NCI-H748 treated with DMSO at 0.1 percent for 48 hours (cell line): ENCODE results near the gene EAF1.
"Not testable (repeated sequence)": the region's sequence is repeated elsewhere in the genome, so short reads cannot be mapped to it uniquely, and the experiment has no call there.

ENCODE experiments used
- DNase-seq: peaks from one replicate; lab custom pipeline; 2025; lab: John Stamatoyannopoulos, UW

The EAF1 gene

GRCh38 chr3:15427182-15427880, at the start of gene EAF1, which contains the start of gene METTL6:
TSS of gene EAF1 (plus strand) at chr3:15427598. CDS start at chr3:15427780, 182 bp downstream.
TSS of gene METTL6 (minus strand) at chr3:15427544. CDS start at chr3:15426511, 1,033 bp downstream.
- peak; percentile 34 for DNase-seq

DNA sequence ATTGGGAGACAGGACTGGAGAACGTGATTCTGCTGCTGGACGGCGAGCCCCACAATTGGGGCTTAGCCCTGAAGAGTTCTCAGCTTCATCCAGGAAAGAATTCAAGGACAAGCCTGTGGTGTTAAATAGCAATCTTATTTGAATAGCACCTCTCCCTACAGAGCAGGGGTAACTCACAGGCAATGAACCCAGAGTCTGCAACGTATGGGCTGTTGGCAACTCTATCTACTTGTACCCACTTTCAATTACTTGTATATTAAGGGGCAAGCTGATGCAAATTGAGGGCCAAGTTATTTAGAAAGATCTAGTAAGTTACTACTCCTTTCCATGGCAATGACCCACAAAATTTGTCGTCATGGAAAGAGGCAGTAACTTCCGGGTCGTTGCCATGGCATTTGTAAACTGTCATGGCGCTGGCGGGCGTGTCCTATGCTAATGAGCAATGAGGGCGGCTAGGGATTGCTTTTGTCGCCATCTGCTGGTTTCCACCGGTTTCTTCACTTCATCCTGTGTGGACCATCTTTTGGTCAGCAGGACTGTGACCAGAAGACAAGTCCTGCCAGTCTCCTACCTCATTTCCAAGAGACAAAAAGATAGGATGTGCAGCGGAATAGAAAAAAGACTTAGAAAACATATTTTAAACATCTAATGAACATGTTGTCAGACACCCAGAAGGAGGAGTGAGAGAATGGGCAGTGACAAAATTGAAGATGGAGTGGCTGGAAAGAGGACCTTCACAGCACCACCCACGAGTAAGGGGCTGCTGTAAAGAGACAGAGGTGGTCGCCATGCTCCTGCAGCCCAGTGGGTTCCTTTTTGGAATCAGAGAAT, 49.2 kb upstream of the EAF1 start:
- peak; percentile 61 for DNase-seq

GRCh38 chr3:15380980-15381890, 46.2 kb upstream of the EAF1 start:
- no peak for DNase-seq

DNA sequence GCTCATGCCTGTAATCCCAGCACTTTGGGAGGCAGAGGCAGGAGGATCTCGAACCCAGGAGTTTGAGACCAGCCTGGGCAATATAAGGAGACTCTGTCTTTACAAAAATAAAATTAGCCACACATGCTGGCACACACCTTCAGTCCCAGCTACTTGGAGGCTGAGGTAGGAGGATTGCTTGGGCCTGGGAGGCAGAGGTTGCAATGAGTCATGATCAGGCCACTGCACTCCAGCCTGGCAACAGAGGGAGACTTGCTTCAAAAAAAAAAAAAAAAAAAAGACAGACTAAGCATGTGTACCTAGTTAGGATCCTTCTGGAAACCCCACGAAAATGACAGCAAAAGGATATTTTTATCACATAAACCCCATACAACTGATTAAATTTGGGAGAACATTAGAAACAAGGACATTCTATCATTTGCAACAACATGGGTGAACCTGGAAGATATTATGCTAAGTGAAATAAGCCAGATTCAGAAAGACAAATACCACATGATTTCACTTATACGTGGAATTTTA, 44.9 kb upstream of the EAF1 start:
- DNase-seq: no peak

DNA sequence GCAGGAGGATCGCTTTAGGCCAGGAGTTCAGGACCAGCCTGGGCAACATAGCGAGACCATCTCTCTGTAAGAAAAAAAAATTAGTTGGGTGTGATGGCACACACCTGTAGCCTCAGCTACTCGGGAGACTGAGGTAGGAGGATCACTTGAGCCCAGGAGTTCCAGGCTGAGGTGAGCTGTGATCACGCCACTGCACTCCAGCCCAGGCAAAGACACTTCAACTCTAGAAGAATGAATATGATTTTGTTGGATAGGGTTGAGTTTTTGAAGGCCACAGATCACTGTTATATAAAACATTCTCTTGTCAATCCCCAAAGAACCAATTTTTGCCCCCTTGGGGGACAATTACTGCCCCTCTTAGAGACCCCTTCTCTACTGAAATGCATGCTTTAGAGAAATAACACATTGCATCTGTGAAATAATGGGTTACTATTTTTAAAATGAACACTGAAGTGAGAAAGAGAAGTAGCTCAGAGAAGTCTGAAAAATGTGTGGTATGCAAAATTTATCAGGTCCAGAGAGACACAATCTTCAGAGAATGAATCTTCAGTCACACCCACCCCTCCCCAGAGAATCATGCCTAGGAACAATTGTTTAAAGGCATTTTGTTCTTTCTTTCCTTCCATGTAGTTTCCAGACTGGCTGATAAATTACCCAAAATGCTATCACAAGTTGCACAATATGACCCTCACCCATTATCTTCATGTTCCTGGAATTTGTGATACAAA, 42.7 kb upstream of the EAF1 start:
- no peak for DNase-seq

DNA sequence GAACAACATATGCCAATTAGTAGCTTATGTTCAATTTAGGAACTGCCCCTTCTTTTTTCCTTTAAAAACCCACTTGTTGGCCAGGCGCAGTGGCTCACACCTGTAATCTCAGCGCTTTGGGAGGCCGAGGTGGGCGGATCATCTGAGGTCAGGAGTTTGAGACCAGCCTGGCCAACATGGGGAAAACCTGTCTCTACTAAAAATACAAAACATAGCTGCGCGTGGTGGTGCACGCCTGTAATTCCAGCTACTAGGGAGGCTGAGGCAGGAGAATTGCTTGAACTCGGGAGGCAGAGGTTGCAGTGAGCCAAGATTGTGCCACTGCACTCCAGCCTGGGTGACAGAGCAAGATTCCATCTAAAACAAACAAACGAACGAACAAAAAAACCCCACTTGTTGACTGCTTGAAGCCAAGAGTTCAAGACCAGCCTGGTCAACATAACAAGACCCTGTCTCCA, 42.1 kb upstream of the EAF1 start:
- not testable (repeated sequence) for DNase-seq

DNA sequence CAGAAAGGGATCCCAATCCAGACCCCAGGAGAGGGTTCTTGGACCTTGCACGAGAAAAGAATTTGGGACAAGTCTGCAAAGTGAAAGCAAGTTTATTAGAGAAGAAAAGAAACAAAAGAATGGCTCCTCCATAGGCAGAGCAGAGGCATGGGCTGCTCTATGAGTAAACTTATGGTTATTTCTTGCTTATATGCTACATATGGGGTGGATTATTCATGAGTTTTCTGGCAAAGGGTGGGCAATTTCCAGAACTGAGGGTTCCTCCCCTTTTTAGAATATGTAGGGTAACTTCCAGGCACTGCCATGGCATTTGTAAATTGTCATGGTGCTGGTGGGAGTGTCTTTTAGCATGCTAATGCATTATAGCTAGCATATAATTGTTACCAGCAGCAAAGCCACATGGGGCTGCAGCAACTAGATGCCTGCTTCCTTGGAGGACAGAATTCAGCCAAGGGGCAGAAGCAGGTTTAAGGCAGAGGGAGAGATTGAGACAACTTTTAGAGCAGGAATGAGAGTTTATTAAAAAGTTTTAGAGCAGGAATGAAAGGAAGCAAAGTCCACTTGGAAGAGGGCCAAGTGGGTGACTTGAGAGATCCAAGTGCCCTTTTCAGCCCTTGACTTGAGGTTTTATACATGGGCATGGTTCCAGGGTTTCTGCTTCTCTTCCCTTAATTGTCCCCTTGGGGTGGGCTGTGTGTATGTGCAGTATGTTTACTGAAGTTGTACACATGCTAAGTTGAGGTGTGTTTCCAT, 41.3 kb upstream of the EAF1 start:
- DNase-seq: no peak

DNA sequence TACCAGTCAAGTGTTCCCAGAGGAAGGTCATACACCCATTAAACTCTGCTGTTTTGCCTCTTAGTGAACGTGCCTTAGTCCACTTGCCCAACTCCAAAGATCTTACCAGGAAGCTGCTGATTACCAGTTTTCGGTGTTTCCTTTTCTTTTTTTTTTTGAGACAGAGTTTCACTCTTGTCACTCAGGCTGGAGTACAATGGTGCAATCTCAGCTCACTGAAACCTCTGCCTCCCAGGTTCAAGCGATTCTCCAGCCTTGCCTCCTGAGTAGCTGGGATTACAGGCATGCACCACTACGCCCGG, 40.8 kb upstream of the EAF1 start:
- DNase-seq: not testable (repeated sequence)

GRCh38 chr3:15387171-15387581, 40.2 kb upstream of the EAF1 start:
- no peak for DNase-seq

DNA sequence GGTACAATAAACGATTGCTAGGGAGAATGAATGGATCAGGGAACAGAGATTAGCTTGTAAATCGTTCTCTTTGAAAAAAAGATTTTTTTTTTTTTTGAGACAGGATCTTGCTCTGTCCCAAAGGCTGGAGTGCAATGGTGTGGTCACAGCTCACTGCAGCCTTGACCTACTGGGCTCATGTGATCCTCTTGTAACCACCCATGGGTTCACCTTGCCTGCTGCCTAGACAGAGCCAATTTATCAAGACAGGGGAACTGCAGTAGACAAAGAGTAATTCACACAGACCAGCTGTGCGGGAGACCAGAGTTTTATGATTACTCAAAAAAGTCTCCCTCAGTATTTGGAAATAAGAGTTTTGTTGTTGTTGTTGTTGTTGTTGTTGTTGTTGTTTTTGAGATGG, 39.7 kb upstream of the EAF1 start:
- no peak for DNase-seq

DNA sequence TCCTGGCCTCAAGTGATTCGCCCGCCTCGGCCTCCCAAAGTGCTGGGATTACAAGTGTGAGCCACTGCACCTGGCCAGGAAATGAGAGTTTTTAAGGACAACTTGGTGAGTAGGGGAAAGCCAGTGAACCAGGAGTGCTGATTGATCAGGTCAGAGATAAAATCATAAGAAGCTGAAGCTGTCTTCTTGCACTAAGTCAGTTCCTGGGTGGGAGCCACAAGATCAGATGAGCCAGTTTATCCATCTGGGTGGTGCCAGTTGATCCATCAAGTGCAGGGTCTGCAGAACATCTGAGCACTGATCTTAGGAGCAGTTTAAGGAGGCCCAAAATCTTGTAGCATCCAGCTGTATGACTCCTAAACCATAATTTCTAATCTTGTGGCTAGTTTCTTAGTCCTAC, 39.1 kb upstream of the EAF1 start:
- not testable (repeated sequence) for DNase-seq

DNA sequence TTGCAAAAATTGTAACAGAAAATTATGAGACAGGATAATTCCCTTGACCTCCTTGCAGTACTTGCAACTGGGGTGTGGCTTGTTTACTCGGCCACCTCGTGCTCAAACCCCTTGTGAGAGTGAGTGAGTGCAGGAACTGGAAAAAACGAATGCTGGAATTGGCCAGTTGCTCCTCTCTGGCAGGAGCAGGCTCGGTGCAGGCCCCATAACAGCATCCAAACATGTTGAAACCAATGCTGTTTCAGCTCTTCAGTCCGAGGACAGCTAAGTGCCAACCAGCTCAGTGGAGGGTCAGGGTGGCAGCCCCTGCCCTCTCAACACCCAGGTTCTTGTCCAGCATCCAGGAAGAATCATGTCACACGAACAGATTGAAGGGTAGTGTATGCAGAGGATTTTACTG, 36.9 kb upstream of the EAF1 start:
- no peak for DNase-seq

GRCh38 chr3:15391007-15391406, 36.4 kb upstream of the EAF1 start:
- no peak for DNase-seq

GRCh38 chr3:15393252-15393651, 34.1 kb upstream of the EAF1 start:
- not testable (repeated sequence) for DNase-seq

DNA sequence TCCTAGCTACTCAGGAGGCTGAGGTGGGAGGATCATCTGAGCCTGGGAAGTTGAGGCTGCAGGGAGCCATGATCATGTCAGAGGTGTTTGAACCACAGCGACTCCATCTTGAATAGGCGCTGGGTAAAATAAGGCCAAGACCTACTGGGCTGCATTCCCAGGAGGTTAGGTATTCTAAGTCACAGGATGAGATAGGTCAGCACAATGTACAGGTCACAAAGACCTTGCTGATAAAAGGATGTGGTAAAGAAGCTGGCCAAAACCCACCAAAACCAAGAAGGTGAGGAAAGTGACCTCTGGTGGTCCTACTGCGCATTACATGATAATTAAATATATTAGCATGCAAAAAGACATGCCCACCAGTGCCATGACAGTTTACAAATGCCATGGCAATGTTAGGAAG, 28.7 kb upstream of the EAF1 start:
- not testable (repeated sequence) for DNase-seq

GRCh38 chr3:15399970-15400369, 27.4 kb upstream of the EAF1 start:
- DNase-seq: no peak

GRCh38 chr3:15401936-15402335, 25.5 kb upstream of the EAF1 start:
- DNase-seq: no peak

GRCh38 chr3:15403495-15403894, 23.9 kb upstream of the EAF1 start:
- no peak for DNase-seq

GRCh38 chr3:15403965-15404364, 23.4 kb upstream of the EAF1 start:
- no peak for DNase-seq

DNA sequence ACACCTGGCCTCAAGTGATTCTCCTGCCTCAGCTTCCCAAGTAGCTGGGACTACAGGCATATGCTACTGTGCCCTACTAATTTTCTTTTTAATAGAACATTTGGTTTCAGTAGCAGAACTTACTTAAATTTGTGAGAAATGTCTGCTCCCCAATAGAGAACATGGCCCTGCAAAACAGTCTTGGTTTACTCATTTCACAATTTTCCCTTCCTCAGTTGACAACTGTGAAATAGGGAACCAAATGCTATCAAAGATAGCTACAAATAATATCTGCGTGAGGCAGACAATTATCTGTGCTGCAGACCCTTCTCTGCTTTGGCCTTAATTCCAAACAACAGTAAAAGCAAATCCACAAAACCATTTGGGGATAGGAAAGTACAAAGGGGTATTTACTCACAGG, 22.6 kb upstream of the EAF1 start:
- no peak for DNase-seq
